HEK293 (cell line): ENCODE data around the gene FRMD4B.

Experiments
- CTCF ChIA-PET: fragments of 350-600 bp; formaldehyde crosslinking; extraction: SDS; loops from one replicate; lab custom pipeline; 2021; ENCODE audit warnings: antibody characterized with exemption; lab: Yijun Ruan, JAX
- POLR2A ChIA-PET: fragments of 300-600 bp; formaldehyde crosslinking; extraction: SDS; loops from one replicate; lab custom pipeline; 2020; ENCODE audit warnings: antibody characterized with exemption, inconsistent platforms; lab: Yijun Ruan, JAX
- H3K27ac ChIP-seq: fragments of 200-500 bp; sonication (Bioruptor generic); 2 replicates; pipeline ENCODE4 v1.5.1; 2014; ENCODE audit warnings: low read depth, low read length, control low read depth, inconsistent platforms; ENCODE audit errors: extremely low read depth
- H3K36me3 ChIP-seq, 2 experiments: fragments of 200-500 bp in 1 of 2; sonication (Bioruptor generic) in 1 of 2; 1 replicate in 1 of 2; 2 replicates in 1 of 2; pipeline ENCODE4 v1.5.1; 2014 to 2017; ENCODE audit warnings: inconsistent platforms in 2 of 2, low read length in 2 of 2; ENCODE audit not compliant: control insufficient read depth in 2 of 2, insufficient read depth in 1 of 2
- H3K4me1 ChIP-seq: fragments of 200-500 bp; sonication (Bioruptor generic); 2 replicates; pipeline ENCODE4 v1.5.1; 2014; ENCODE audit warnings: mild to moderate bottlenecking, low read length, inconsistent platforms; ENCODE audit not compliant: control insufficient read depth, insufficient read depth
- H3K4me3 ChIP-seq: 2 replicates; pipeline ENCODE4 v1.5.1; 2011; ENCODE audit warnings: low read depth, mild to moderate bottlenecking, control low read depth, low read length, moderate library complexity
- H3K9me3 ChIP-seq: fragments of 200-500 bp; sonication (Bioruptor generic); 2 replicates; pipeline ENCODE4 v1.5.1; 2014; ENCODE audit warnings: low read depth, low read length, inconsistent platforms; ENCODE audit not compliant: control insufficient read depth, insufficient read depth
- BCL11B ChIP-seq: fragments of 450-650 bp; formaldehyde crosslinking; IDR thresholded peaks from 2 replicates; pipeline ENCODE4 v1.5.1; 2016; ENCODE audit warnings: low read depth, missing biosample characterization, missing genetic modification characterization
- KLF10 ChIP-seq: fragments of 450-650 bp; IDR thresholded peaks from 2 replicates; pipeline ENCODE4 v1.5.1; 2018; ENCODE audit warnings: missing biosample characterization, mild to moderate bottlenecking, missing genetic modification characterization
- OSR2 ChIP-seq: fragments of 450-650 bp; formaldehyde crosslinking; IDR thresholded peaks from 2 replicates; pipeline ENCODE4 v1.5.1; 2016; ENCODE audit warnings: missing biosample characterization, missing genetic modification characterization
- ZBTB44 ChIP-seq: fragments of 450-650 bp; IDR thresholded peaks from 2 replicates; pipeline ENCODE4 v1.5.1; 2018; ENCODE audit warnings: missing biosample characterization, mild to moderate bottlenecking, missing genetic modification characterization
- ZBTB7A ChIP-seq: fragments of 450-650 bp; formaldehyde crosslinking; IDR thresholded peaks from 2 replicates; pipeline ENCODE4 v1.5.1; 2016; ENCODE audit warnings: low read depth, missing biosample characterization, missing genetic modification characterization
- ZBTB8A ChIP-seq: fragments of 450-650 bp; formaldehyde crosslinking; IDR thresholded peaks from 2 replicates; pipeline ENCODE4 v1.5.1; 2016; ENCODE audit warnings: missing biosample characterization, missing genetic modification characterization
- ZFP3 ChIP-seq: fragments of 450-650 bp; formaldehyde crosslinking; IDR thresholded peaks from 2 replicates; pipeline ENCODE4 v1.5.1; 2016; ENCODE audit warnings: low read depth, missing biosample characterization, missing genetic modification characterization
- ZFP69B ChIP-seq: fragments of 450-650 bp; formaldehyde crosslinking; IDR thresholded peaks from 2 replicates; pipeline ENCODE4 v1.5.1; 2016; ENCODE audit warnings: missing biosample characterization, missing genetic modification characterization
- ZIC2 ChIP-seq: fragments of 450-650 bp; formaldehyde crosslinking; IDR thresholded peaks from 2 replicates; pipeline ENCODE4 v1.5.1; 2016; ENCODE audit warnings: missing biosample characterization, missing genetic modification characterization
- ZNF132 ChIP-seq: fragments of 450-650 bp; formaldehyde crosslinking; IDR thresholded peaks from 2 replicates; pipeline ENCODE4 v1.5.1; 2017; ENCODE audit warnings: missing biosample characterization, missing genetic modification characterization, borderline replicate concordance
- ZNF174 ChIP-seq: fragments of 450-650 bp; formaldehyde crosslinking; IDR thresholded peaks from 2 replicates; pipeline ENCODE4 v1.5.0; 2017; ENCODE audit warnings: missing biosample characterization, mild to moderate bottlenecking, missing genetic modification characterization
- ZNF274 ChIP-seq, 2 experiments: fragments of 200-500 bp in 1 of 2; fragments of 450-650 bp in 1 of 2; sonication (Bioruptor generic) in 1 of 2; formaldehyde crosslinking in 1 of 2; IDR thresholded peaks; 2 replicates each; pipeline versions ENCODE4 v1.5.1 to v1.6.1; 2014 to 2016; ENCODE audit warnings: borderline replicate concordance in 1 of 2, inconsistent platforms in 1 of 2, low read length in 1 of 2, missing biosample characterization in 1 of 2, missing genetic modification characterization in 1 of 2
- ZNF280D ChIP-seq: fragments of 450-650 bp; formaldehyde crosslinking; IDR thresholded peaks from 2 replicates; pipeline ENCODE4 v1.5.1; 2016; ENCODE audit warnings: missing biosample characterization, missing genetic modification characterization
- ZNF292 ChIP-seq: fragments of 450-650 bp; formaldehyde crosslinking; IDR thresholded peaks from 2 replicates; pipeline ENCODE4 v1.5.1; 2016; ENCODE audit warnings: low read depth, missing biosample characterization, missing genetic modification characterization, borderline replicate concordance
- ZNF324 ChIP-seq: fragments of 450-650 bp; formaldehyde crosslinking; IDR thresholded peaks from 2 replicates; pipeline ENCODE4 v1.5.1; 2016; ENCODE audit warnings: missing biosample characterization, missing genetic modification characterization
- ZNF362 ChIP-seq: fragments of 450-650 bp; formaldehyde crosslinking; IDR thresholded peaks from 2 replicates; pipeline ENCODE4 v1.5.1; 2016; ENCODE audit warnings: missing biosample characterization, missing genetic modification characterization
- ZNF423 ChIP-seq: fragments of 450-650 bp; formaldehyde crosslinking; IDR thresholded peaks from 2 replicates; pipeline ENCODE4 v1.5.1; 2016; ENCODE audit warnings: missing biosample characterization, missing genetic modification characterization
- ZNF521 ChIP-seq: fragments of 450-650 bp; formaldehyde crosslinking; IDR thresholded peaks from 2 replicates; pipeline ENCODE4 v1.5.1; 2017; ENCODE audit warnings: missing biosample characterization, mild to moderate bottlenecking, missing genetic modification characterization
- ZNF560 ChIP-seq: fragments of 450-650 bp; formaldehyde crosslinking; IDR thresholded peaks from 2 replicates; pipeline ENCODE4 v1.5.1; 2017; ENCODE audit warnings: missing biosample characterization, missing genetic modification characterization, borderline replicate concordance
- ZNF580 ChIP-seq: fragments of 450-650 bp; formaldehyde crosslinking; IDR thresholded peaks from 2 replicates; pipeline ENCODE4 v1.5.1; 2016; ENCODE audit warnings: missing biosample characterization, missing genetic modification characterization
- ZNF585B ChIP-seq: fragments of 450-650 bp; formaldehyde crosslinking; IDR thresholded peaks from 2 replicates; pipeline ENCODE4 v1.5.1; 2016; ENCODE audit warnings: missing biosample characterization, missing genetic modification characterization
- ZNF626 ChIP-seq: fragments of 450-650 bp; sonication (Bioruptor Pico); formaldehyde crosslinking; IDR thresholded peaks from 2 replicates; pipeline ENCODE4 v1.5.1; 2018; ENCODE audit warnings: missing biosample characterization, missing genetic modification characterization, inconsistent platforms
- ZNF639 ChIP-seq: fragments of 450-650 bp; formaldehyde crosslinking; IDR thresholded peaks from 2 replicates; pipeline ENCODE4 v1.5.1; 2016; ENCODE audit warnings: missing biosample characterization, missing genetic modification characterization
- ZNF658 ChIP-seq: fragments of 450-650 bp; formaldehyde crosslinking; IDR thresholded peaks from 2 replicates; pipeline ENCODE4; 2016; ENCODE audit warnings: missing biosample characterization, missing genetic modification characterization
- ZNF768 ChIP-seq: fragments of 450-650 bp; formaldehyde crosslinking; IDR thresholded peaks from 2 replicates; pipeline ENCODE4 v1.5.1; 2018; ENCODE audit warnings: missing biosample characterization, mild to moderate bottlenecking, missing genetic modification characterization
- ZNF830 ChIP-seq: fragments of 450-650 bp; IDR thresholded peaks from 2 replicates; pipeline ENCODE4 v1.5.0; 2018; ENCODE audit warnings: missing biosample characterization, missing genetic modification characterization, low read depth, mild to moderate bottlenecking, moderate library complexity
- ZSCAN5A ChIP-seq: fragments of 450-650 bp; formaldehyde crosslinking; IDR thresholded peaks from 2 replicates; pipeline ENCODE4 v1.5.1; 2016; ENCODE audit warnings: missing biosample characterization, missing genetic modification characterization
- ZXDB ChIP-seq: fragments of 450-650 bp; formaldehyde crosslinking; IDR thresholded peaks from 2 replicates; pipeline ENCODE4 v1.5.1; 2016; ENCODE audit warnings: missing biosample characterization, missing genetic modification characterization

FRMD4B gene

GRCh38 chr3:69392415-69392814, 6.5 kb upstream of the FRMD4B start:
- Histone ChIP-seq H3K9me3 (no peaks in the 10 kb centered on the region), H3K4me3 (no peak overlapping the region), H3K36me3 (no peaks in the 10 kb centered on the region), H3K27ac (no peak overlapping the region), H3K4me1 (no peaks in the 10 kb centered on the region)
- ChIA-PET CTCF (no interaction called here), POLR2A (no interaction called here)
- TF ChIP-seq ZSCAN5A (tag by site-specific recombination) (no peak), ZFP69B (tag by site-specific recombination) (no peak), ZIC2 (tag by site-specific recombination) (no peak), OSR2 (tag by site-specific recombination) (no peak), KLF10 (tag by site-specific recombination) (no peak), ZNF174 (tag by site-specific recombination) (no peak), ZBTB44 (tag by site-specific recombination) (no peak), ZNF292 (tag by site-specific recombination) (no peak), ZNF132 (tag by site-specific recombination) (no peak), ZNF830 (tag by site-specific recombination) (no peak), ZNF280D (tag by site-specific recombination) (no peak), ZNF324 (no peak)

- no peak overlapping the region for H3K27ac ChIP-seq
- H3K36me3 ChIP-seq = no peaks in the 10 kb centered on the region
- CTCF ChIA-PET = no interaction called here
- H3K9me3 ChIP-seq = no peaks in the 10 kb centered on the region
- no peak overlapping the region for H3K4me3 ChIP-seq
- POLR2A ChIA-PET = no interaction called here
- no peaks in the 10 kb centered on the region; the same call in 1 of the 2 replicates for H3K4me1 ChIP-seq
- TF ChIP-seq ZNF274 (IDR thresholded peaks at IDR 0.05; ENCODE audit: low read length) (no peak), ZNF274 (tag by site-specific recombination; IDR thresholded peaks at IDR 0.05; ENCODE audit: borderline replicate concordance) (no peak), ZNF585B (tag by site-specific recombination) (no peak), ZBTB8A (tag by site-specific recombination) (no peak), ZNF362 (tag by site-specific recombination) (no peak), ZNF639 (tag by site-specific recombination) (no peak), ZNF423 (tag by site-specific recombination) (no peak), ZNF658 (tag by site-specific recombination) (no peak), ZXDB (tag by site-specific recombination) (no peak), ZFP3 (tag by site-specific recombination) (no peak), ZNF521 (tag by site-specific recombination) (no peak), ZNF768 (tag by site-specific recombination) (no peak), BCL11B (no peak), ZNF626 (tag by site-specific recombination) (no peak), ZNF580 (tag by site-specific recombination) (no peak), ZNF560 (tag by site-specific recombination) (no peak), ZBTB7A (tag by site-specific recombination) (no peak)
Measured at GRCh38 chr3:69391554-69391953, 5.7 kb upstream of the FRMD4B start.
